Transverse colon (tissue), 4 donors: ENCODE data around the gene BNIP3. TPM values are rescaled to one million over a fixed set of nuclear protein-coding genes. Genes with fewer than 3 reads are reported as not detected.
"Not testable (repeated sequence)": the region's sequence is repeated elsewhere in the genome, so short reads cannot be mapped to it uniquely, and the experiment has no call there.

Experiments used
- DNase-seq: peaks from one replicate; pipeline ENCODE4 v3.0.0-alpha.2; 2019
- H3K27ac ChIP-seq, 4 donors: fragments of 200-600 bp; sonication (generic); 2 replicates each; pipeline ENCODE4 v1.5.1; 2016 to 2018; ENCODE audit warnings: inconsistent platforms in 4 of 4
- H3K27me3 ChIP-seq: fragments of 200-600 bp; sonication (generic); 2 replicates; pipeline ENCODE4 v1.5.1; 2017; ENCODE audit warnings: inconsistent platforms
- H3K36me3 ChIP-seq, 4 donors: fragments of 200-600 bp; sonication (generic); 2 replicates each; pipeline ENCODE4 v1.5.1; 2017 to 2019; ENCODE audit warnings: inconsistent platforms in 4 of 4
- H3K4me1 ChIP-seq, 4 donors: fragments of 200-600 bp; sonication (generic); 2 replicates each; pipeline ENCODE4 v1.5.1; 2017 to 2020; ENCODE audit warnings: inconsistent platforms in 4 of 4
- H3K4me3 ChIP-seq, 4 donors: fragments of 200-600 bp; sonication (generic); 1 replicate in 1 of 4; 2 replicates in 3 of 4; pipeline versions ENCODE4 v1.5.1 to v1.6.1; 2017 to 2019; ENCODE audit warnings: inconsistent platforms in 4 of 4
- H3K9me3 ChIP-seq, 2 donors: fragments of 200-600 bp; sonication (generic); 2 replicates each; pipeline ENCODE4 v1.5.1; 2017 to 2019; ENCODE audit warnings: inconsistent platforms in 2 of 2
- EP300 ChIP-seq: sonication (generic); formaldehyde crosslinking; IDR thresholded peaks from one replicate; pipeline ENCODE4 v1.6.1; 2017; ENCODE audit warnings: antibody characterized with exemption, low read depth
- POLR2A ChIP-seq: fragments of 450-650 bp; IDR thresholded peaks from one replicate; pipeline ENCODE4 v1.6.1; 2016; ENCODE audit warnings: antibody characterized with exemption, mild to moderate bottlenecking, moderate library complexity
- POLR2AphosphoS5 ChIP-seq, 3 donors: sonication (generic); formaldehyde crosslinking; IDR thresholded peaks; one replicate each; pipeline ENCODE4 v1.6.1; 2016; ENCODE audit warnings: antibody characterized with exemption in 3 of 3
- WGBS, 2 donors: methylation state at CpG; one replicate each; pipeline ENCODE4 v1.1.5; 2018; ENCODE audit warnings: low coverage in 1 of 2; 5-methylcytosine and 5-hydroxymethylcytosine counted together
- in situ Hi-C, 4 donors: fragments of 200-750 bp; cut with MboI; loops; one replicate each; pipeline versions ENCODE4 v1.15.0 to v1.15.1; 2017; ENCODE audit warnings: low sequenced_read_pairs in 3 of 4, low pct_ligation_motif_present in 1 of 4, low pct_unique_long_range_greater_than_20kb in 1 of 4
- intact Hi-C: fragments of 100-400 bp; cut with DNase I; formaldehyde crosslinking; loops from one replicate; pipeline ENCODE4 v1.15.1; 2023; ENCODE audit warnings: low total_unique reads
- total RNA-seq, 4 donors: library from RNA; depleted of rRNA; stranded (reverse); fragments of >200 nt; gene quantifications; one replicate each; pipeline ENCODE4 v1.1.0, GENCODE V29; 2016
- TF ChIP-seq, protein P1 (sequence below), 5 experiments: fragments of 200-600 bp in 3 of 5; fragments of 450-650 bp in 2 of 5; sonication (generic) in 3 of 5; IDR thresholded peaks; 1 replicate in 2 of 5; 2 replicates in 3 of 5; pipeline ENCODE4 v1.5.1; 2016 to 2017; ENCODE audit warnings: antibody characterized with exemption in 5 of 5, inconsistent platforms in 3 of 5, mild to moderate bottlenecking in 2 of 5, moderate library complexity in 1 of 5

Gene BNIP3
- total RNA-seq, 4 donors from 2014 or later: 9.7 to 36.8 (median 27.6) TPM

- no peak for DNase-seq
- WGBS, 2 donors: 79 to 84% methylated on average over 5 to 14 of the region's 14 CpGs
- no peaks in the 10 kb centered on the region for H3K27me3 ChIP-seq
- no peaks in the 10 kb centered on the region for H3K36me3 ChIP-seq
- no peak overlapping the region for H3K27ac ChIP-seq
- H3K9me3 ChIP-seq: no peaks in the 10 kb centered on the region
- TF ChIP-seq POLR2A: no peak
- no peak for TF ChIP-seq POLR2AphosphoS5 (IDR thresholded peaks at IDR 0.05)
- TF ChIP-seq, protein P1, sequence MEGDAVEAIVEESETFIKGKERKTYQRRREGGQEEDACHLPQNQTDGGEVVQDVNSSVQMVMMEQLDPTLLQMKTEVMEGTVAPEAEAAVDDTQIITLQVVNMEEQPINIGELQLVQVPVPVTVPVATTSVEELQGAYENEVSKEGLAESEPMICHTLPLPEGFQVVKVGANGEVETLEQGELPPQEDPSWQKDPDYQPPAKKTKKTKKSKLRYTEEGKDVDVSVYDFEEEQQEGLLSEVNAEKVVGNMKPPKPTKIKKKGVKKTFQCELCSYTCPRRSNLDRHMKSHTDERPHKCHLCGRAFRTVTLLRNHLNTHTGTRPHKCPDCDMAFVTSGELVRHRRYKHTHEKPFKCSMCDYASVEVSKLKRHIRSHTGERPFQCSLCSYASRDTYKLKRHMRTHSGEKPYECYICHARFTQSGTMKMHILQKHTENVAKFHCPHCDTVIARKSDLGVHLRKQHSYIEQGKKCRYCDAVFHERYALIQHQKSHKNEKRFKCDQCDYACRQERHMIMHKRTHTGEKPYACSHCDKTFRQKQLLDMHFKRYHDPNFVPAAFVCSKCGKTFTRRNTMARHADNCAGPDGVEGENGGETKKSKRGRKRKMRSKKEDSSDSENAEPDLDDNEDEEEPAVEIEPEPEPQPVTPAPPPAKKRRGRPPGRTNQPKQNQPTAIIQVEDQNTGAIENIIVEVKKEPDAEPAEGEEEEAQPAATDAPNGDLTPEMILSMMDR (IDR thresholded peaks at IDR 0.05): no peak
- TF ChIP-seq EP300: no peak
- intact Hi-C loops: no loop called here
- no peak overlapping the region for H3K4me3 ChIP-seq
- H3K4me1 ChIP-seq: peaks cover 9 to 18% (median 12%) of the 10 kb centered on the region in 4 donors
- in situ Hi-C loops: no loop called here
Measured at GRCh38 chr10:131993275-131993674, 11.6 kb upstream of the BNIP3 start.

DNA sequence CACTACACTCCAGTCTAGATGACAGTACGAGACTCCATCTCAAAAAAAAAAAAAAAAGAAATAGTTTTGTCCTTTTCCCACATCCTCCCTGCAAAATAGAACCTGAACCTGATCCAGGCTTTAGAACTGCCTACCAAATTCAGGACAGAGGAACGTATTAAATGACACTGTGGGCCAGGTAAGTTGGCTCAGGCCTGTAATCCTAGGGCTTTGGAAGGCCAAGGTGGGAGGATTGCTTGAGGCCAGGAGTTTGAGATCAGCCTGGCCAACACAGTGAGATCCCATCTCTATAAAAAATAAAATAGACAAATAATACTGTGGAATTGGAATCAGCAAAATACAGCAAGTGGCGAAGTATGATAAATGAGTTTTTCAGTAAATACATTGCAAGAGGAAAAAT, 10.0 kb upstream of the BNIP3 start:
- no peak overlapping the region for H3K4me3 ChIP-seq
- 84 to 100% methylated on average over 2 to 3 of the region's 3 CpGs for WGBS, 2 donors
- intact Hi-C loops (no loop called here), in situ Hi-C loops (no loop called here)
- TF ChIP-seq POLR2A (no peak), EP300 (no peak), POLR2AphosphoS5 (IDR thresholded peaks at IDR 0.05) (no peak)
- TF ChIP-seq, protein P1 (IDR thresholded peaks at IDR 0.05): no peak
- DNase-seq: no peak
- no peaks in the 10 kb centered on the region for H3K36me3 ChIP-seq
- H3K27ac ChIP-seq: no peak overlapping the region
- peaks cover 0 to 5% (median 2%) of the 10 kb centered on the region in 4 donors for H3K4me1 ChIP-seq
- H3K27me3 ChIP-seq: no peaks in the 10 kb centered on the region
- H3K9me3 ChIP-seq: no peaks in the 10 kb centered on the region

- DNase-seq: not testable (repeated sequence)
- WGBS, 2 donors: 80 to 90% methylated on average over 1 to 3 of the region's 3 CpGs
Measured at GRCh38 chr10:131987786-131988185, 6.1 kb upstream of the BNIP3 start.

GRCh38 chr10:131987301-131987700, 5.6 kb upstream of the BNIP3 start:
- 88 to 100% methylated on average over 2 to 4 of the region's 5 CpGs for WGBS, 2 donors
- H3K4me3 ChIP-seq, H3K36me3 ChIP-seq, intact Hi-C loops, H3K27ac ChIP-seq, DNase-seq, H3K9me3 ChIP-seq, H3K4me1 ChIP-seq, in situ Hi-C loops: not testable (repeated sequence)
- peaks cover 12% of the 10 kb centered on the region for H3K27me3 ChIP-seq

More at GRCh38 chr10:131987786-131988185, 6.1 kb upstream of the BNIP3 start:
- H3K9me3 ChIP-seq, H3K27me3 ChIP-seq, H3K36me3 ChIP-seq, intact Hi-C loops, in situ Hi-C loops, H3K4me3 ChIP-seq, H3K4me1 ChIP-seq, H3K27ac ChIP-seq: not testable (repeated sequence)

GRCh38 chr10:131986851-131987250, 5.1 kb upstream of the BNIP3 start:
- H3K36me3 ChIP-seq, H3K27ac ChIP-seq, intact Hi-C loops, H3K4me3 ChIP-seq, DNase-seq, H3K9me3 ChIP-seq, H3K4me1 ChIP-seq, in situ Hi-C loops: not testable (repeated sequence)
- WGBS, 2 donors: 95 to 100% methylated on average over 4 to 7 of the region's 7 CpGs
- H3K27me3 ChIP-seq: peaks cover 14% of the 10 kb centered on the region

GRCh38 chr10:131983780-131984179, 2.1 kb upstream of the BNIP3 start:
- H3K27me3 ChIP-seq: peaks cover 38% of the 10 kb centered on the region
- peaks cover 4 to 26% (median 18%) of the 10 kb centered on the region in 4 donors for H3K4me1 ChIP-seq
- TF ChIP-seq POLR2A: no peak
- TF ChIP-seq, protein P1 (IDR thresholded peaks at IDR 0.05): no peak
- no peak for TF ChIP-seq POLR2AphosphoS5 (IDR thresholded peaks at IDR 0.05)
- TF ChIP-seq EP300: no peak
- WGBS, 2 donors: 56 to 80% methylated on average over 3 to 6 of the region's 6 CpGs
- in situ Hi-C loops: no loop called here
- no peak for DNase-seq
- H3K36me3 ChIP-seq: no peaks in the 10 kb centered on the region
- no peak overlapping the region for H3K27ac ChIP-seq
- intact Hi-C loops: no loop called here
- no peak overlapping the region for H3K4me3 ChIP-seq
- no peaks in the 10 kb centered on the region for H3K9me3 ChIP-seq
